Thoracic aorta (tissue), 2 donors: ENCODE measurements around the gene SLC13A3. TPM values are rescaled to one million over a fixed set of nuclear protein-coding genes. Genes with fewer than 3 reads are reported as not detected.

Experiments used
- ATAC-seq: fragments of 150-250 bp; one replicate; pipeline ENCODE4 v1.8.0; 2017; ENCODE audit warnings: low read depth; ENCODE audit not compliant: insufficient number of reproducible peaks, low FRiP score
- DNase-seq: peaks from one replicate; pipeline ENCODE4 v3.0.0-alpha.2; 2020; ENCODE audit warnings: low spot score
- H3K27ac ChIP-seq, 2 donors: fragments of 200-600 bp; sonication (generic); 1 replicate in 1 of 2; 2 replicates in 1 of 2; pipeline ENCODE4 v1.5.1; 2016; ENCODE audit warnings: mild to moderate bottlenecking in 2 of 2, moderate library complexity in 2 of 2
- H3K27me3 ChIP-seq: fragments of 200-600 bp; sonication (generic); replicated peaks from 2 replicates; pipeline ENCODE4 v1.6.0; 2016; ENCODE audit warnings: mild to moderate bottlenecking; ENCODE audit not compliant: insufficient read depth
- H3K36me3 ChIP-seq: fragments of 200-600 bp; sonication (generic); one replicate; pipeline ENCODE4 v1.5.1; 2016
- H3K4me1 ChIP-seq, 2 donors: fragments of 200-600 bp; sonication (generic); 1 replicate in 1 of 2; 2 replicates in 1 of 2; pipeline versions ENCODE4 v1.5.1 to v1.6.0; 2016; ENCODE audit warnings: low read depth in 2 of 2, mild to moderate bottlenecking in 1 of 2; ENCODE audit not compliant: control insufficient read depth in 1 of 2
- H3K4me3 ChIP-seq: fragments of 200-600 bp; sonication (generic); 2 replicates; pipeline ENCODE4 v1.5.1; 2016; ENCODE audit warnings: mild to moderate bottlenecking
- H3K9me3 ChIP-seq: fragments of 200-600 bp; sonication (generic); 2 replicates; pipeline ENCODE4 v1.5.1; 2016
- CTCF ChIP-seq: fragments of 200-600 bp; sonication (generic); IDR thresholded peaks from one replicate; pipeline ENCODE4 v1.5.1; 2019; ENCODE audit warnings: antibody characterized with exemption
- total RNA-seq, 2 donors: library from RNA; depleted of rRNA; stranded (reverse); fragments of >200 nt; gene quantifications; one replicate each; pipeline versions ENCODE4 v1.1.0 to v1.2.3, GENCODE V29; 2016

The SLC13A3 gene
- total RNA-seq, 2 donors from 2014 or later = 3.2 to 4.9 TPM

- no peak for TF ChIP-seq CTCF
- DNase-seq (no peak), ATAC-seq (no peak)
- Histone ChIP-seq H3K36me3 (no peaks in the 10 kb centered on the region), H3K4me1 (no peaks in the 10 kb centered on the region), H3K4me3 (no peak overlapping the region), H3K27me3 (no peaks in the 10 kb centered on the region), H3K9me3 (no peaks in the 10 kb centered on the region), H3K27ac (no peak overlapping the region)
Measured at GRCh38 chr20:46609043-46609442, 42.2 kb downstream of the SLC13A3 start.

GRCh38 chr20:46607849-46608497 lies 43.3 kb downstream of the SLC13A3 start:
- Histone ChIP-seq H3K27ac (no peak overlapping the region), H3K36me3 (no peaks in the 10 kb centered on the region), H3K27me3 (no peaks in the 10 kb centered on the region), H3K4me3 (no peak overlapping the region), H3K9me3 (no peaks in the 10 kb centered on the region), H3K4me1 (no peaks in the 10 kb centered on the region)
- no peak for TF ChIP-seq CTCF
- ATAC-seq (no peak), DNase-seq (no peak)

- no peaks in the 10 kb centered on the region for H3K4me1 ChIP-seq
- DNase-seq (no peak), ATAC-seq (no peak)
- no peaks in the 10 kb centered on the region for H3K27me3 ChIP-seq
- H3K9me3 ChIP-seq = no peaks in the 10 kb centered on the region
- no peak overlapping the region for H3K4me3 ChIP-seq
- no peaks in the 10 kb centered on the region for H3K36me3 ChIP-seq
- no peak overlapping the region for H3K27ac ChIP-seq
- TF ChIP-seq CTCF = no peak
Measured at GRCh38 chr20:46607191-46607848, 43.9 kb downstream of the SLC13A3 start.

GRCh38 chr20:46606817-46607190 lies 44.5 kb downstream of the SLC13A3 start:
- no peak for DNase-seq
- Histone ChIP-seq H3K4me3 (no peak overlapping the region), H3K27me3 (no peaks in the 10 kb centered on the region), H3K27ac (no peak overlapping the region), H3K4me1 (no peaks in the 10 kb centered on the region), H3K36me3 (no peaks in the 10 kb centered on the region), H3K9me3 (no peaks in the 10 kb centered on the region)
- ATAC-seq = no peak
- TF ChIP-seq CTCF = no peak

GRCh38 chr20:46605978-46606816 lies 45.1 kb downstream of the SLC13A3 start:
- Histone ChIP-seq H3K4me1 (no peaks in the 10 kb centered on the region), H3K36me3 (no peaks in the 10 kb centered on the region), H3K9me3 (no peaks in the 10 kb centered on the region), H3K27me3 (no peaks in the 10 kb centered on the region), H3K4me3 (no peak overlapping the region), H3K27ac (no peak overlapping the region)
- TF ChIP-seq CTCF = no peak
- ATAC-seq (no peak), DNase-seq (no peak)
